NCI-H748 (cell line): ENCODE data around the gene AIG1.
"Not testable (repeated sequence)": the region's sequence is repeated elsewhere in the genome, so short reads cannot be mapped to it uniquely, and the experiment has no call there.

Source experiments
- DNase-seq: peaks from one replicate; lab custom pipeline; 2025; ENCODE audit not compliant: unreplicated experiment; lab: John Stamatoyannopoulos, UW

AIG1 gene

DNA sequence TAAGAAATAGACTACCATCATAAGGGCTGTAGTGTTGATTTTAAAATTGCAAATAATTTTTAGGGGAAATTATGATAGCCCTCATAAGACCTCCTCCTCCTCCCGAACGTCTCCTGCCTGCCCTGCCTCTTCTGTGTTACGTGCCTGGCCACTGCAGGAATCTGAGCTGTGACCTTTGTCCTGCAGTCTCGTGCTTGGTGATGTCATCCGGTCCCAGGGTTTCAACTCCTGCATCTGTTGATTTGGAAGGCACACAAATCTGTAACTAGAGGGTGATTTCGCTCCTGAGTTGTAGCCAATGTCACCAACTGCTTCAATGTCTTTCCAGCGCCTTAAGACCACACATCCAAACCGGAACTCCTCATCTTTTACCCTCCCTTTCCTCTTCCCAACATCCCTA lies 163.2 kb downstream of the AIG1 start:
- no peak for DNase-seq

- DNase-seq, result no peak
Observed at GRCh38 chr6:143224516-143224915, 163.8 kb downstream of the AIG1 start.

GRCh38 chr6:143225929-143226328 lies 165.2 kb downstream of the AIG1 start:
- DNase-seq, result no peak

GRCh38 chr6:143227675-143228074 lies 167.0 kb downstream of the AIG1 start:
- DNase-seq, result no peak

- DNase-seq, result no peak
Observed at GRCh38 chr6:143229400-143229799, 168.7 kb downstream of the AIG1 start.

- DNase-seq, result peak; percentile 37
Observed at GRCh38 chr6:143232849-143233248, 172.2 kb downstream of the AIG1 start.

- no peak for DNase-seq
Observed at GRCh38 chr6:143233554-143234285, 173.0 kb downstream of the AIG1 start.

- DNase-seq, result no peak
Observed at GRCh38 chr6:143234734-143235133, 174.0 kb downstream of the AIG1 start.

DNA sequence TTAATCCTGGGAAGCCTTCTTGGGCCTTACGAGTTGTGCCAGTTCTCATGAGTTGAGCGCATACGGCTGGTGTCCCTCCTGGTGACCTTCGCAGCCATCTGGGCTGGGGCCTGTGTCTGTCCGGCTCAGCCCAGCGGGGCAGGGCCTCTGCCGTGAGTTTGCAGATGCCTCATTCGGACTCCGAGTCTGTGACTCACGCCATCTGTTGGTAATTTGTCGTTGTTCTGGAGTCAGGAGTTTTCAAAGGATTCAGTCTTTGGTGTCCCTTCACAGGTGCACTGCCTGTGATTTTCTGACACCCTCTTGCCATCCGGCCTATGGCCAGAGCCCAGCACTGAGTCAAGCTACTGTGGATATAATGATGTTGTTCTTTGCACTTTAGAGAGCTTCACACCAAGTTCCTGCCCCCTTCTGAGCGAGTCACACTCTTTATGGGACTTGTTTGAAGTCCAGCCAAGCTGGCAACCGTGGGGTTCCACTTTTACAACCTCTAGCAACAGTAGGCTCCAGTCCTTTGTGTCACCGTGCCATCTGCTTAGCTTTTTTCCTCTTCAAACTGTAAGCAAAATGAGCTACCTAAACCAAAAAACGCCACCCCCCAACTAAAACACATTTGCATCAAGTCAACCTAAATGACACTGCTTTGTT lies 175.6 kb downstream of the AIG1 start:
- DNase-seq, result no peak

DNA sequence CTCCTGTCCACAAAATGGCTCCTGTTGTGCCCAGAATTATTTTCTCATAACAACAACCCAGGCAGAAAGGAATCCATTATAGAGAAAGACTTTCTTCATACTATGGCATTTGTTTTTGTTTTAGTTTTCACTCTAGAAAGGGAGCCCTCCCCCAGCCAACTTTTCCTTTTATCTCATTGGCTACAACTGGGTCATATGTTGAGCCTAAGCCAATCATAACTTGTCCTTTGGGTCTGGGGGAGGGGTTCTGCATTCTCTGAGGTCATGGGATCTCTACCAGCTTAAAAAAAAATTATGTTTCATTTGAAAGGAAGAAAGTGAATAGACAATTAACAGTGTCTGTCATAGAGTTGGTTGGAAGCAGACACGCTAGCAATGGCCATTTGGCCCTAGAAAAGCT lies 177.6 kb downstream of the AIG1 start:
- DNase-seq, result no peak

- no peak for DNase-seq
Observed at GRCh38 chr6:143241111-143241510, 180.4 kb downstream of the AIG1 start.

DNA sequence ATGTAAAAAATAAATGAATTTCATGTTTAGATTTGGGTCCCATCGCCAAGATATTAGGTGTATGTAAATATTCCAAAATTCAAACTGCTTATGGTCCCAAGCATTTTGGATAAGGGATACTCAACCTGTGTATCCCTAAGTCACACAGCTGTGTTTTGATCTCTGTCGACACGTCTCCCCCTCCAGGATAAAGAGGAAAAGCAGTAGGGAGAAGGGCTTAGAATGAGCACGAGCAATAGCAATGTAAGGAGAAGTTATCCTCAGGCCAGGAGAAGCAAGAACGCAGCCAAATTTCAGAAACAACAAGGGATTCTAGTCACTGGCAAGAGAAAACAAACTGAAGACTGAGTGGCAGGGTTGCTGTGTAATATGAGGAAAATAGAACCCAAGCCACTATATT lies 181.2 kb downstream of the AIG1 start:
- no peak for DNase-seq

- no peak for DNase-seq
Observed at GRCh38 chr6:143243786-143244185, 183.1 kb downstream of the AIG1 start.

DNA sequence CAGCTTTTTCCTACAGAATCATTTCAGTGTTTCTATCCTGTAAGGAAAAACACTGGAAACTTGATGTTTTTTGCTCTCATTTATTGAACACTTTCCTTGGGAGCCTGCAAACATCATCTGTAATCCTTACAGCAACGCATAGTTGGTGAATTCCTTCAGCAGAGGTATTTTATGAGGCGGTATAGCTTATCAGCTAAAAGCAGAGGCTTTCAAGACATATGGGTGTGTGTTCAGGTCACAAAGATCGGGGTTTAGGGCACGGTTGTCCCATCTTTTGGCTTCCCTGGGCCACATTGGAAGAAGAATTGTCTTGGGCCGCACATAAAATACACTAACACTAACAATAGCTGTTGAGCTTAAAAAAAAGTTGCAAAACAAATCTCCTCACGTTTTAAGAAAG lies 185.0 kb downstream of the AIG1 start:
- no peak for DNase-seq

DNA sequence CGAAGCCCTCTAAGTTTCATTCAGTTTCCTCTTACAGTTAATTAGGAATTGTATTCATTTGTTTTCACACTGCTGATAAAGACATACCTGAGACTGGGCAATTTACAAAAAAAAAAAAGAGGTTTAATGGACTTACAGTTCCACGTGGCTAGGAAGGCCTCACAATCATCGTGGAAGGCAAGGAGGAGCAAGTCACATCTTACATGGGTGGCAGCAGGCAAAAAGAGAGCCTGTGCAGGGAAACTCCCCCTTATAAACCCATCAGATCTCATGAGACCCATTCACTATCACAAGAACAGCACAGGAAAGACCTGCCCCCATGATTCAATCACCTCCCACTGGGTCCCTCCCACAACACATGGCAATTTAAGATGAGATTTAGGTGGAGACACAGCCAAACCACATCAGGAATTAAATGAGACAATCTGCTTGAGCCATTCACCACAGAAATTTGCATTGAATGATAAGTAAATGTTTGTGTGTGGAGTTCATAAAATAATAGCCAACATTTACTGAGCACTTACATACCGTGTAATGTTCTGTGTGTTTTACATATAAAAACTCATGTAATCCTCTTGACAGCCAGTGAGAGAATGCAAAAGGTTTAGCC lies 185.6 kb downstream of the AIG1 start:
- DNase-seq, result not testable (repeated sequence)

DNA sequence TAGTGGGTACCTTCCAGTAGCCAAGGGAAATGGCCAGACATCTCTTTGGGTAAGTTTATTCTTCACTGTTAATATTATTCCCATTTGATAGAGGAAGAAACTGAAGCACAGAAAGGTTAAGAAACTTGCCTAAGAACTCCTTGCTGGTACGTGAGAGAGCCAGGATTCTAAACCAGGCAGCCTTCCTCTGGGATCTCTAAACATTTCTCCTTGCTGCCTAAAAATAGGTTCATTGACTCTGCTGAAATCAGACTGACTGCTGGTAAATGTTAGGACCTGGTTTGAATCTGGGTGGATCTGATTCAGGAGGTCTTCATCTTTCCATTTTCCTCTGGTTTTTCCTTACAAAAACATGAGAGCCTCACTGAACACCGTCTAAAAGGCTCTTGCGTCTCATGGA lies 186.9 kb downstream of the AIG1 start:
- DNase-seq, result no peak

GRCh38 chr6:143248359-143248758 lies 187.7 kb downstream of the AIG1 start:
- DNase-seq, result no peak

GRCh38 chr6:143251288-143251687 lies 190.6 kb downstream of the AIG1 start:
- DNase-seq, result no peak

DNA sequence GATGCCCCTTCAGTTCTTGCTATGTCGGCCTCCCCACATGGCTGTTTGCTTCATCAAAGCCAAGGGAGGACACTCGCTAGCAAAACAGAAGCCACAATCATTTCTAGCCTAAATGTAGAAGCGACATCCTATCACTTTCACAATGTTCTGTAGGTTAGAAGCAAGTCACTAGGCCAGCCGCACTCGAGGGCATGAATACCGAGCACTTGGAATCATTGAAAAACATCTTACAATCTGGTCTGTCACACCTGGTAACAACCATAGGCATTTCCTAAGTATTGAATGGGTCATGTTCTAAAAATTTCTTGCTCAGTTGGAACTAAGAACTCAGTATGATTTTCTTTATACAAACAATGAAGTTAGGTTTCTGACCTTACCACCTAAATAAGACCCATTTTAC lies 192.3 kb downstream of the AIG1 start:
- DNase-seq, result no peak

- no peak for DNase-seq
Observed at GRCh38 chr6:143253586-143253985, 192.9 kb downstream of the AIG1 start.

DNA sequence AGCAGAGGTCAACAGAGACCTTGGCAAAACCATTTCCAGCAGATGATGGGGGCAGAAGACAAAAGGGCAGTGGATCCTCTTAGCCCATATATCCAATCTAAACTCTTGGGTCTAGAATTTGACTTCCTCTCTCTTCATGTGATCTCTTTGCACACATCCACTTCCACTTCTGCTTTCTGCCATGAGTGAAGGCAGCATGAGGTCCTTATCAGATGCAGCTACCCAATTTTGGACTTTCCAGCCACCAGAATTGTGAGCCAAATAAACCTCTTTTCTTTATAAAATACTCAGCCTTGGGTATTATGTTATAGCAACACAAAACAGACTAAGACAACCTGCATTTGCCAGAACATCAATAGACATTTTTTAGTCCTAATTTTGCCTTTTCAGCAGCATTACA lies 198.3 kb downstream of the AIG1 start:
- DNase-seq, result no peak

GRCh38 chr6:143260857-143261256 lies 200.2 kb downstream of the AIG1 start:
- no peak for DNase-seq
